Parathyroid adenoma (tissue), 2 donors: ENCODE data around the gene ODF4.

Source experiments
- H2AFZ ChIP-seq: fragments of 300-600 bp; sonication (generic); one replicate; pipeline ENCODE4 v1.7.0; 2017; ENCODE audit warnings: antibody characterized with exemption, mild to moderate bottlenecking
- H3K27ac ChIP-seq: fragments of 300-600 bp; sonication (generic); one replicate; pipeline ENCODE4 v1.7.0; 2017
- H3K27me3 ChIP-seq: fragments of 300-600 bp; sonication (generic); one replicate; pipeline ENCODE4 v1.7.0; 2017; ENCODE audit warnings: low read length; ENCODE audit not compliant: control insufficient read depth, insufficient read depth
- H3K36me3 ChIP-seq: fragments of 300-600 bp; sonication (generic); one replicate; pipeline ENCODE4 v1.7.0; 2017; ENCODE audit warnings: low read length; ENCODE audit not compliant: control insufficient read depth, insufficient read depth
- H3K4me1 ChIP-seq: fragments of 300-600 bp; sonication (generic); one replicate; pipeline ENCODE4 v1.7.0; 2017; ENCODE audit warnings: control low read depth
- H3K4me2 ChIP-seq: fragments of 300-600 bp; sonication (generic); one replicate; pipeline ENCODE4 v1.7.0; 2017; ENCODE audit warnings: low read length
- H3K4me3 ChIP-seq: fragments of 300-600 bp; sonication (generic); one replicate; pipeline ENCODE4 v1.7.0; 2017; ENCODE audit warnings: low read depth, low read length
- H3K79me2 ChIP-seq: fragments of 300-600 bp; sonication (generic); one replicate; pipeline ENCODE4 v1.7.0; 2017; ENCODE audit warnings: control low read depth
- H3K9ac ChIP-seq: fragments of 300-600 bp; sonication (generic); one replicate; pipeline ENCODE4 v1.7.0; 2017; ENCODE audit warnings: mild to moderate bottlenecking
- H3K9me3 ChIP-seq: fragments of 300-600 bp; sonication (generic); one replicate; pipeline ENCODE4 v1.7.0; 2017; ENCODE audit warnings: low read length; ENCODE audit not compliant: control insufficient read depth
- TF ChIP-seq, protein P1 (sequence below): fragments of 300-600 bp; sonication (generic); IDR thresholded peaks from one replicate; pipeline ENCODE4 v1.7.0; 2017; ENCODE audit warnings: antibody characterized with exemption, mild to moderate bottlenecking
- donor health status: primary hyperparathyroidism.

Gene ODF4

DNA sequence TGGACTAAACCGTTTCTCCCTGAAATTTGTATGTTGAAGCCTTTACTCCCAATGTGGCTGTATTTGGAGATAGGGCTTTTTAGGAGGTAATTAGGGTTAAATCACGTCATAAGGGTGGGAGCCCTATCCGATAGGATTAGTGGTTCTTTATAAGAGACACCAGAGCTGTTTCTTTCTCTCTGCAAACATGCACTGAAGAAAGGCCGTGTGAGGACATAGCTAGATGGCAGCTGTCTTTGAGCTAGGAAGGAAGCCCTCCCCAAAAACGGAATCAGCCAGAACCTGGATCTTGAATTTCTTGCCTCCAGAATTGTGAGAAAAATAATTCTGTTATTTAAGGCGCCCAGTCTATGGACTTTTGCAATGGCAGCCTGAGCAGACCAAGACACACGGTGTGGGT is 14.1 kb downstream of the ODF4 start:
- Histone ChIP-seq H3K36me3 (no peaks in the 10 kb centered on the region), H3K4me1 (no peaks in the 10 kb centered on the region), H3K9ac (no peak overlapping the region), H3K27me3 (no peaks in the 10 kb centered on the region), H2AFZ (no peak overlapping the region), H3K4me2 (no peak overlapping the region), H3K79me2 (no peaks in the 10 kb centered on the region), H3K9me3 (no peaks in the 10 kb centered on the region), H3K4me3 (no peak overlapping the region), H3K27ac (no peak overlapping the region)
- TF ChIP-seq, protein P1, sequence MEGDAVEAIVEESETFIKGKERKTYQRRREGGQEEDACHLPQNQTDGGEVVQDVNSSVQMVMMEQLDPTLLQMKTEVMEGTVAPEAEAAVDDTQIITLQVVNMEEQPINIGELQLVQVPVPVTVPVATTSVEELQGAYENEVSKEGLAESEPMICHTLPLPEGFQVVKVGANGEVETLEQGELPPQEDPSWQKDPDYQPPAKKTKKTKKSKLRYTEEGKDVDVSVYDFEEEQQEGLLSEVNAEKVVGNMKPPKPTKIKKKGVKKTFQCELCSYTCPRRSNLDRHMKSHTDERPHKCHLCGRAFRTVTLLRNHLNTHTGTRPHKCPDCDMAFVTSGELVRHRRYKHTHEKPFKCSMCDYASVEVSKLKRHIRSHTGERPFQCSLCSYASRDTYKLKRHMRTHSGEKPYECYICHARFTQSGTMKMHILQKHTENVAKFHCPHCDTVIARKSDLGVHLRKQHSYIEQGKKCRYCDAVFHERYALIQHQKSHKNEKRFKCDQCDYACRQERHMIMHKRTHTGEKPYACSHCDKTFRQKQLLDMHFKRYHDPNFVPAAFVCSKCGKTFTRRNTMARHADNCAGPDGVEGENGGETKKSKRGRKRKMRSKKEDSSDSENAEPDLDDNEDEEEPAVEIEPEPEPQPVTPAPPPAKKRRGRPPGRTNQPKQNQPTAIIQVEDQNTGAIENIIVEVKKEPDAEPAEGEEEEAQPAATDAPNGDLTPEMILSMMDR: no peak

GRCh38 chr17:8354236-8354635 is 14.6 kb downstream of the ODF4 start:
- no peaks in the 10 kb centered on the region for H3K79me2 ChIP-seq
- H3K4me3 ChIP-seq: no peak overlapping the region
- no peak overlapping the region for H3K4me2 ChIP-seq
- no peaks in the 10 kb centered on the region for H3K36me3 ChIP-seq
- H3K9me3 ChIP-seq: no peaks in the 10 kb centered on the region
- no peak overlapping the region for H3K27ac ChIP-seq
- H3K27me3 ChIP-seq: no peaks in the 10 kb centered on the region
- TF ChIP-seq, protein P1: no peak
- H3K9ac ChIP-seq: no peak overlapping the region
- no peak overlapping the region for H2AFZ ChIP-seq
- no peaks in the 10 kb centered on the region for H3K4me1 ChIP-seq

DNA sequence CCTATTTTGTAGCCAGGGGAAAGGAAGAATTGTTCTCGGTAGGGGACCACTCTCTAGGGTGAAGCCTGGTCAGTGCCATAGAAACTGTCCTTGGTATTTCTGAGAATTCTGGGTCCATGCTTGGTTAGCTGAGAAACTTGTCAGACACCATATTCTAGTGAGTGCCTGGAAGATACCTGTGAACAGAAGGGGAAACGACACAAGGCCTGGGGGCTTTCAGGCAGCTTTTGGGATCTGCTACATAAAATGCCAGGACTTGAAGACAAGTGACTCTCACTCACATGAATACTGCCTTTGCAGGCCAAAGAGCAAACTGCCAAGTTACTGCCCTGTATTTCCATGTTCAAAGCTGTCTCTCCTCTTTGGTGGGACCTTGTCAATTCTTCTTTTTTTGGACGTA is 18.3 kb downstream of the ODF4 start:
- no peak overlapping the region for H3K27ac ChIP-seq
- no peak overlapping the region for H2AFZ ChIP-seq
- TF ChIP-seq, protein P1: no peak

DNA sequence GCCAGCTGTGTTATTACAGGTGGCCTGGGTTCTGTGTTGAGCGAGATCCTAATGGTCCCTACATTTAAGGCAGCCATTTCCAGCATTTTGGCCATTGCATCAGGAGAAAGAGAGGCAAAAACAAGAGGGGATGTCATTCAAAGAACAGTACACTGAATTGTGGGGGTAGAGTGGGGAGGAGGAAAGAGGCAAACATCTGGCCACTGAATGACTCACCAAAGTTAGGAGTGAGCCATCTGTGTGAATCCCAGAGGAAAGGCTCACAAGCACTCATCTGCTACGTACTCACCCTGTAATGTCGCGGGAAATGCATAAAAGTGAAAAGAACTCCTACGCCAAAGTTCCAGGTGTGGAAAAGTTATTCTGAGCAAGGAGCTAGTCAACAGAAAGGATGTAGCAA is 20.1 kb downstream of the ODF4 start:
- Histone ChIP-seq H3K4me1 (no peaks in the 10 kb centered on the region), H3K36me3 (no peaks in the 10 kb centered on the region), H3K27me3 (no peaks in the 10 kb centered on the region), H3K9ac (no peak overlapping the region), H3K4me2 (no peak overlapping the region), H3K9me3 (no peaks in the 10 kb centered on the region), H3K27ac (no peak overlapping the region), H2AFZ (no peak overlapping the region), H3K79me2 (no peaks in the 10 kb centered on the region), H3K4me3 (no peak overlapping the region)
- TF ChIP-seq, protein P1: no peak

More for the DNA sequence above, 18.3 kb downstream of the ODF4 start:
- H3K4me3 ChIP-seq: no peak overlapping the region
- H3K36me3 ChIP-seq: no peaks in the 10 kb centered on the region
- no peak overlapping the region for H3K9ac ChIP-seq
- no peaks in the 10 kb centered on the region for H3K9me3 ChIP-seq
- no peaks in the 10 kb centered on the region for H3K4me1 ChIP-seq
- H3K4me2 ChIP-seq: no peak overlapping the region
- H3K27me3 ChIP-seq: no peaks in the 10 kb centered on the region
- H3K79me2 ChIP-seq: no peaks in the 10 kb centered on the region

DNA sequence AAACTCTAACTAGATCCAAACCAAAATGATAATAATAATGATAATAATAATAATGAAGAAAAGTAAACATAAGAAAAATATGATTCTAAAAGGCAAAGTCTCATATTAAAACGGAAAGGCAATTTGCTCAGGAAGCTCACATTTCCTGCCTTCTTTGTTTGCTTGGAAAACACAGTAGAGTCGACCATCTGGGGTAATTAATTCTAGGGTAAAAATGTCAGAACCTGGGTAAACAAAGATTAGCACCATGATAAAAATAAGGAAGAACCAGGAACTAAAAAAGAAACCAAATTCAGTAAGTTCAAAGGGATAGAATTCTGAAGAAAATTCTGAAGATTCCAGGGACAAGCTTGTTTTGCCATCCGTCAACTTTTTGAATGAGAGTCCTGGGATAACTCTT is 20.6 kb downstream of the ODF4 start:
- no peak overlapping the region for H2AFZ ChIP-seq
- H3K4me2 ChIP-seq: no peak overlapping the region
- no peaks in the 10 kb centered on the region for H3K36me3 ChIP-seq
- H3K4me3 ChIP-seq: no peak overlapping the region
- no peaks in the 10 kb centered on the region for H3K9me3 ChIP-seq
- H3K27me3 ChIP-seq: no peaks in the 10 kb centered on the region
- H3K9ac ChIP-seq: no peak overlapping the region
- no peak overlapping the region for H3K27ac ChIP-seq
- no peaks in the 10 kb centered on the region for H3K4me1 ChIP-seq
- H3K79me2 ChIP-seq: no peaks in the 10 kb centered on the region
- TF ChIP-seq, protein P1: no peak
